HUES6 (cell line): ENCODE data around the gene SMYD5.

ENCODE experiments used
- H3K27ac ChIP-seq: 2 replicates; pipeline ENCODE4 v1.7.0; 2013; ENCODE audit warnings: low read depth, mild to moderate bottlenecking, low read length, inconsistent platforms
- H3K27me3 ChIP-seq: 2 replicates; pipeline ENCODE4 v1.6.1; 2013; ENCODE audit warnings: low read length; ENCODE audit not compliant: control insufficient read depth, insufficient read depth
- H3K36me3 ChIP-seq: 2 replicates; pipeline ENCODE4 v1.6.1; 2013; ENCODE audit warnings: low read length; ENCODE audit not compliant: control insufficient read depth, insufficient read depth
- H3K4me1 ChIP-seq: 2 replicates; pipeline ENCODE4 v1.6.1; 2013; ENCODE audit warnings: low read length; ENCODE audit not compliant: control insufficient read depth, insufficient read depth
- H3K4me3 ChIP-seq: 2 replicates; pipeline ENCODE4 v1.5.1; 2013; ENCODE audit warnings: low read depth, low read length
- H3K9ac ChIP-seq: one replicate; pipeline ENCODE4 v1.6.1; 2013; ENCODE audit warnings: mild to moderate bottlenecking, low read length
- H3K9me3 ChIP-seq: 2 replicates; pipeline ENCODE4 v1.6.1; 2013; ENCODE audit warnings: low read depth, low read length; ENCODE audit not compliant: control insufficient read depth, insufficient read depth

SMYD5 gene

DNA sequence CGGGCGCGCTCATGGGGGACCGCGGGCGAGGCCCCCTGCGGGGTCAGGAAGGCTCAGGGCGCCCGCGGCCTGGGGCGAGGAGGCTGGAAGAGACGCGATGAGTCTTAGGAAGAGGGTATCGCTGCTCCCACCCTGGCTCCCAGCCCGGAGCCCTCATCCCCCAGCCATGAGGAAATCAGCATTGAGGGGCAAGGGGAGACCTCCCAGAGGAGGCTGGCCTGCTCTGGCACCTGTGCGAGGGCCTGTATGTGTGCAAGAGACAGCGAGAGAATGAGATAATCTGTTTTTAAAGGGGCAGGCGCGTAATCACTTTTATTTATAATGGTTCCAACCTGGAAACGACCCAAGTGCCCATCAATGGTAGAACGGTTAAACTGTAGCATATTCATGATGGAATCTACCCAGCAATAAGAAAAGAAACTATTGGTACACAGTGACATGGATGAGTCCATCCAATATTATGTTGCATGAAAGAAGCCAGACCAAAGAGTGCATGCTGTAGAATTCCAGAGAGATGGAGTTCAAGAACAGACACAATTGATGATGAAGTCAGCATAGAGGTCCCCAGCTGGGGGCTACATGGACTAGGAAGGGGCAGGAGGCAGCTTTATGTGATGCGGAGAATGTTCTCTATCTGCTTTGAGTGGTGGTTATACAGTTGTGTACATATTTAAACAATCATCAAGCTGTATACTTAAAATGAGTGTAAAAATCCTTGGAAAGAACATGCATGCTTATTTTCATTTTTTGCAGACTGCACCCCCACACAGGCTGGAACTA, 55.8 kb downstream of the SMYD5 start:
- peak overlapping the region; percentile 45 for H3K4me3 ChIP-seq
- H3K4me1 ChIP-seq, result peaks cover 7% of the 10 kb centered on the region; the same call in 1 of the 2 replicates
- no peaks in the 10 kb centered on the region for H3K9me3 ChIP-seq
- H3K9ac ChIP-seq, result no peak overlapping the region
- peaks cover 69% of the 10 kb centered on the region for H3K27me3 ChIP-seq
- H3K36me3 ChIP-seq, result no peaks in the 10 kb centered on the region
- no peak overlapping the region for H3K27ac ChIP-seq

- H3K9me3 ChIP-seq, result no peaks in the 10 kb centered on the region
- H3K4me1 ChIP-seq, result peaks cover 7% of the 10 kb centered on the region; the same call in 1 of the 2 replicates
- H3K27ac ChIP-seq, result no peak overlapping the region
- H3K27me3 ChIP-seq, result peaks cover 53% of the 10 kb centered on the region
- no peak overlapping the region for H3K9ac ChIP-seq
- no peak overlapping the region for H3K4me3 ChIP-seq
- H3K36me3 ChIP-seq, result no peaks in the 10 kb centered on the region
Observed at GRCh38 chr2:73272270-73272669, 58.2 kb downstream of the SMYD5 start.
